Activated CD4-positive, alpha-beta T cell treated with anti-CD3 and anti-CD28 coated beads, Interleukin-2, amount 10 ng/mL, durations not matched to agents 7 days and 5 days (primary cell): Measurements from ENCODE around the gene DAZAP2. TPM values are rescaled to one million over a fixed set of nuclear protein-coding genes. Genes with fewer than 3 reads are reported as not detected.

Source experiments
- total RNA-seq, 2 experiments: library from RNA; stranded (reverse); gene quantifications; one replicate each; pipeline ENCODE4 v1.2.3, GENCODE V29; 2021

Gene DAZAP2
- total RNA-seq, 2 experiments from 2014 or later = 219 to 260 TPM

Other genes starting within 250 kb of the DAZAP2 start
- 10 to 100 TPM; 36.0 to 37.4 TPM for gene SLC11A2, start 212.4 kb upstream of the DAZAP2 start, total RNA-seq
- 10 to 100 TPM; 66.3 to 68.6 TPM for gene LETMD1, start 190.5 kb upstream of the DAZAP2 start, total RNA-seq
- 10 to 100 TPM; 13.6 to 17.0 TPM for gene CSRNP2, start 155.2 kb upstream of the DAZAP2 start, total RNA-seq
- 10 to 100 TPM; 39.2 to 40.9 TPM for gene TFCP2, start 65.7 kb upstream of the DAZAP2 start, total RNA-seq
- gene POU6F1, start 20.8 kb upstream of the DAZAP2 start, total RNA-seq = 1 to 10 TPM; 4.7 to 6.3 TPM
- 1 to 10 TPM; 1.6 to 1.7 TPM for gene SMAGP, start 31.6 kb downstream of the DAZAP2 start, total RNA-seq
- 100 to 1,000 TPM; 200 to 226 TPM for gene BIN2, start 85.3 kb downstream of the DAZAP2 start, total RNA-seq
- gene CELA1, start 107.9 kb downstream of the DAZAP2 start, total RNA-seq = not detected
- gene GALNT6, start 152.6 kb downstream of the DAZAP2 start, total RNA-seq = 10 to 100 TPM; 17.5 to 18.9 TPM
- 1 to 10 TPM; 2.9 to 4.4 TPM for gene SLC4A8, start 186.0 kb downstream of the DAZAP2 start, total RNA-seq